Nephron (organoid): ENCODE data around the gene KCNC2.

Source experiments
- H3K27ac Mint-ChIP-seq, 3 experiments: 2 replicates each; pipeline ENCODE4 v1.8.0; 2020; ENCODE audit warnings: mixed read lengths in 3 of 3, mild to moderate bottlenecking in 2 of 3, moderate library complexity in 1 of 3
- H3K27me3 Mint-ChIP-seq: 2 replicates; pipeline ENCODE4 v1.8.0; 2021; ENCODE audit warnings: low read depth, mild to moderate bottlenecking, moderate library complexity, mixed read lengths
- H3K36me3 Mint-ChIP-seq: 2 replicates; pipeline ENCODE4 v1.8.0; 2020; ENCODE audit warnings: low read depth, mixed read lengths
- H3K4me1 Mint-ChIP-seq: 2 replicates; pipeline ENCODE4 v1.8.0; 2020; ENCODE audit warnings: mixed read lengths
- H3K4me3 Mint-ChIP-seq, 3 experiments: 2 replicates each; pipeline ENCODE4 v1.8.0; 2020; ENCODE audit warnings: mild to moderate bottlenecking in 3 of 3, mixed read lengths in 3 of 3, moderate library complexity in 2 of 3
- H3K9me3 Mint-ChIP-seq: 2 replicates; pipeline ENCODE4 v1.8.0; 2020; ENCODE audit warnings: mixed read lengths
- TF ChIP-seq, protein P1 (sequence below), 3 experiments: fragments of 200-600 bp; sonication (generic); IDR thresholded peaks; one replicate each; pipeline ENCODE4 v1.5.0; 2021; ENCODE audit warnings: antibody characterized with exemption in 3 of 3; ENCODE audit not compliant: unreplicated experiment in 3 of 3

The KCNC2 gene

DNA sequence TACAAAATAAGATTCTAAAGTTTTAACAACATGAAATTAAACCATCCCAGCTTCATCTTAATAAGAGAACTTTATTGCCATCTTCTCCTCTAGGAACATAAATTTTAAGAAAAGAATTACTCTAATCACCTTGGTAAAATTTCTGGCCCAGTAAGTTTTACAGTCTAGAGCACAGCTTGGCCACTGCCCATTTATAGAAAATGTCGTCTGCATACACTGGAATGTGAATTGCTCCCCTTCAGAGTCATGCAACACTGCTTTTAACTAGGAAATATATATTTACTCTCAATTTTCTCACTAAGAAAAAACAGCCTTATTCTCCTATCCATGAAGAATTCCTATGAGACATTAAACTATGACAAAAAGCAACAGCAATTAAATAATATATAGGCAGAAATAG, 48.2 kb downstream of the KCNC2 start:
- H3K4me3 Mint-ChIP-seq: no peak overlapping the region
- no peaks in the 10 kb centered on the region for H3K27me3 Mint-ChIP-seq

DNA sequence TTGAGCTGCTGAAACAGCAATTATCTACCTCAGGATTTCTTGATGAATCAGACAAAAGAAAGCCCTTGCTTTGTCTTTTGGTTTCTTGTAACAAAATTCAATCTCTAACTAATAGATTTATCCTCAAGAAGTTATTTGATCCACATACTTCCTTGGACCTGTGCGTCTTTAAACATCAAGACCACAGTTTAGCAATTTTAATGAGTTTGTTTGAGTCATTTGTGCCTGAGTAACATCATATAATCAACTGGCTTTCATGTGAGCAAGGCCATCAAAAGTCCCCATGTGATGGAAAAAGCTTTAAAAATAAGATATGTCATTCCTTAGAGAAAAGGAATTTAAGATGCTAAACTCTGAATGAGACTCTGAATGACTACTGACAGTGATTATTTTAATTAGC, 52.3 kb downstream of the KCNC2 start:
- H3K36me3 Mint-ChIP-seq: no peaks in the 10 kb centered on the region
- no peaks in the 10 kb centered on the region for H3K4me1 Mint-ChIP-seq
- H3K9me3 Mint-ChIP-seq: no peaks in the 10 kb centered on the region
- TF ChIP-seq, protein P1, sequence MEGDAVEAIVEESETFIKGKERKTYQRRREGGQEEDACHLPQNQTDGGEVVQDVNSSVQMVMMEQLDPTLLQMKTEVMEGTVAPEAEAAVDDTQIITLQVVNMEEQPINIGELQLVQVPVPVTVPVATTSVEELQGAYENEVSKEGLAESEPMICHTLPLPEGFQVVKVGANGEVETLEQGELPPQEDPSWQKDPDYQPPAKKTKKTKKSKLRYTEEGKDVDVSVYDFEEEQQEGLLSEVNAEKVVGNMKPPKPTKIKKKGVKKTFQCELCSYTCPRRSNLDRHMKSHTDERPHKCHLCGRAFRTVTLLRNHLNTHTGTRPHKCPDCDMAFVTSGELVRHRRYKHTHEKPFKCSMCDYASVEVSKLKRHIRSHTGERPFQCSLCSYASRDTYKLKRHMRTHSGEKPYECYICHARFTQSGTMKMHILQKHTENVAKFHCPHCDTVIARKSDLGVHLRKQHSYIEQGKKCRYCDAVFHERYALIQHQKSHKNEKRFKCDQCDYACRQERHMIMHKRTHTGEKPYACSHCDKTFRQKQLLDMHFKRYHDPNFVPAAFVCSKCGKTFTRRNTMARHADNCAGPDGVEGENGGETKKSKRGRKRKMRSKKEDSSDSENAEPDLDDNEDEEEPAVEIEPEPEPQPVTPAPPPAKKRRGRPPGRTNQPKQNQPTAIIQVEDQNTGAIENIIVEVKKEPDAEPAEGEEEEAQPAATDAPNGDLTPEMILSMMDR (IDR thresholded peaks at IDR 0.05; ENCODE audit: unreplicated experiment in 3 of 3): no peak
- H3K4me3 Mint-ChIP-seq: no peak overlapping the region
- H3K27me3 Mint-ChIP-seq: no peaks in the 10 kb centered on the region
- no peak overlapping the region for H3K27ac Mint-ChIP-seq

More for the DNA sequence above, 48.2 kb downstream of the KCNC2 start:
- Mint-ChIP-seq H3K36me3 (no peaks in the 10 kb centered on the region), H3K9me3 (no peaks in the 10 kb centered on the region), H3K4me1 (no peaks in the 10 kb centered on the region), H3K27ac (no peak overlapping the region)
- TF ChIP-seq, protein P1 (IDR thresholded peaks at IDR 0.05; ENCODE audit: unreplicated experiment in 3 of 3): no peak

DNA sequence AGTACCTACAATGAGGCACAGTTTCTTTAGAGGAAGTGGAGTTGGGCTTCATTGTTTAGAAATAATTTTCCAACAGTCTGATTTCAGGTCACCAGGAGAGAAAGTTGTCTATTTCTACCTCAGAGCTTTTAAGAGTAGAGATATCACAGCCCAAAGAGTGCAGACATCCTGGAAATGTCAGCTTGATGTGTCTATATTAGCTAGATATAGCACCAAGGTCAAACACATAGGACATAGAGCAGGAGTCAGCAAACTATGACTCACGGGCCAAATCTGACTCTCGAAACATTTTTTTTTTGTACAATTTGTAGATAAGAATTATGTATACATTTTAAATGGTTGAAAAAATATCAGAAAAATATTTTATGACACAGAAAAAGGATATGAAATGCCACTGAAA, 53.7 kb downstream of the KCNC2 start:
- no peak overlapping the region for H3K4me3 Mint-ChIP-seq
- H3K36me3 Mint-ChIP-seq: no peaks in the 10 kb centered on the region
- TF ChIP-seq, protein P1 (IDR thresholded peaks at IDR 0.05; ENCODE audit: unreplicated experiment in 3 of 3): no peak
- no peaks in the 10 kb centered on the region for H3K4me1 Mint-ChIP-seq
- H3K9me3 Mint-ChIP-seq: no peaks in the 10 kb centered on the region
- H3K27me3 Mint-ChIP-seq: no peaks in the 10 kb centered on the region
- no peak overlapping the region for H3K27ac Mint-ChIP-seq

DNA sequence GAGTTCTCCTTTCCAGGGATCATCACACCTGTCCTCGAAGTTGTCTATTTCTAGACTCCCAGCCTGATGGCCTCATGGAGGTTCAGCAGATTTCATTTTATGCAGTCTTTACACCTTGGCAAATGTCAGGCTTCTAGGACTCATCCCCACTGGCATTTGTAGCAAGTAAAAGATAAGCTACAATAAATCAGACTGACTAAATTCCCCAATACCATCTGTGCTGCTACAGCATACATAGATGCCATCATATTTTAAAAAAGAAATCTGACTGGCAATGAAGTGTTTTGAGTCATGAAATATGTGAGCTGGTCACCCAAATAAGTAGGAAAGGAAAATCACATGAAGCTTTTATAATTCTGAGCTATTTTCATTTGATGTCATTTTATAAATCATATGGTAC, 55.3 kb downstream of the KCNC2 start:
- no peak overlapping the region for H3K27ac Mint-ChIP-seq
- H3K27me3 Mint-ChIP-seq: no peaks in the 10 kb centered on the region
- no peaks in the 10 kb centered on the region for H3K36me3 Mint-ChIP-seq
- H3K4me3 Mint-ChIP-seq: no peak overlapping the region
- H3K9me3 Mint-ChIP-seq: no peaks in the 10 kb centered on the region
- TF ChIP-seq, protein P1 (IDR thresholded peaks at IDR 0.05; ENCODE audit: unreplicated experiment in 3 of 3): no peak
- no peaks in the 10 kb centered on the region for H3K4me1 Mint-ChIP-seq

DNA sequence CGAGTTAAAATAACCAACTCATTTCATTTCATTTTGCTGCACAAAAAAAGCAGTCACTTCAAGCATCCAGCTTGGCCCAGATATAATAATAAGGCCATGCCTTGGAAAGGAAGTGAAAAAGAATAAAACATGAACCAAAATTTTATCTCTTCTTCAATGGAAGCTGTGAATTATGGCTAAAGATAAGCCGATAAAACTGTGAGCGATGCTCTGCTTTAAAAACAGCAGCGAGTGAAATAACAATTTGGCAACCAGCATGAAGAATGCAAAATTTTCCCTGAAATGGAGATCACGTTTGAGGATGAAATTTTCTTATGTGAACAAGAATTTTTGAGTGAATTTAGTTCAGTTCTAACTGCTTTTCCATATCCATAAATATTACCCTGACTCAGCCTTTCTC, 70.4 kb downstream of the KCNC2 start:
- peak overlapping the region; percentile 59 to 93 (median 90) for H3K27ac Mint-ChIP-seq

DNA sequence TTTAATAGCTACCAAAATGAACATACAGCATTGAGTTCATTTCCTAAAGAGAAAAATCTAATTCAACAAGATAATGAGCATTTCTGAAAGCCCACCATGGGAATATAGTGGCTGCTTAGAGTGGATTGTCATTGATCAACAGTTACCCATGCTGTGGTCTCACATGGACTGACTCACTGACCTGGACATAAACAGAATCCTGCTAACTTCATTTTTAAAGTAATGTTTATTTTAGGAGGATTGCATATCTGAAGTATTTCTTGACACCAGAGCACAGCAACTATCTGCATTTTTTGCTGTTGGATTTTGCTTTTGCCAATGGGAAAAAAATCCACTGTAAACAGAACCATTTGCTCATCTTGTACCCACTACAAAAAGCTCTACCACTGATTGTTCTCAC, 71.7 kb downstream of the KCNC2 start:
- no peak overlapping the region for H3K4me3 Mint-ChIP-seq
- H3K27ac Mint-ChIP-seq: no peak overlapping the region
- TF ChIP-seq, protein P1 (IDR thresholded peaks at IDR 0.05; ENCODE audit: unreplicated experiment in 3 of 3): no peak
- H3K4me1 Mint-ChIP-seq: peaks cover 11% of the 10 kb centered on the region
- H3K27me3 Mint-ChIP-seq: no peaks in the 10 kb centered on the region
- H3K9me3 Mint-ChIP-seq: no peaks in the 10 kb centered on the region
- H3K36me3 Mint-ChIP-seq: no peaks in the 10 kb centered on the region

More for the DNA sequence above, 70.4 kb downstream of the KCNC2 start:
- no peaks in the 10 kb centered on the region for H3K9me3 Mint-ChIP-seq
- TF ChIP-seq, protein P1 (IDR thresholded peaks at IDR 0.05; ENCODE audit: unreplicated experiment in 3 of 3): no peak
- H3K4me1 Mint-ChIP-seq: peaks cover 11% of the 10 kb centered on the region
- no peak overlapping the region for H3K4me3 Mint-ChIP-seq
- H3K27me3 Mint-ChIP-seq: no peaks in the 10 kb centered on the region
- no peaks in the 10 kb centered on the region for H3K36me3 Mint-ChIP-seq
